Loucy (cell line): Measurements from ENCODE around the gene COL13A1.

Source experiments
- H2AFZ ChIP-seq: fragments of 200-600 bp; sonication (generic); 2 replicates; pipeline ENCODE4 v1.6.0; 2016; ENCODE audit warnings: antibody characterized with exemption, mild to moderate bottlenecking, low read length, moderate library complexity
- H3F3A ChIP-seq: fragments of 200-600 bp; 2 replicates; pipeline ENCODE4 v1.6.0; 2016; ENCODE audit warnings: antibody characterized with exemption, low read depth, mild to moderate bottlenecking
- H3K27me3 ChIP-seq: fragments of 200-600 bp; sonication (generic); 2 replicates; pipeline ENCODE4 v1.6.1; 2014; ENCODE audit warnings: low read length, mild to moderate bottlenecking; ENCODE audit not compliant: insufficient read depth, poor library complexity, severe bottlenecking
- H3K36me3 ChIP-seq: fragments of 200-600 bp; sonication (generic); 2 replicates; pipeline ENCODE4 v1.6.1; 2016; ENCODE audit warnings: low read length; ENCODE audit not compliant: insufficient read depth
- H3K4me1 ChIP-seq: fragments of 200-600 bp; sonication (generic); 2 replicates; pipeline ENCODE4 v1.5.1; 2014; ENCODE audit warnings: low read length, mild to moderate bottlenecking; ENCODE audit not compliant: insufficient read depth, poor library complexity, severe bottlenecking
- H3K4me2 ChIP-seq: fragments of 200-600 bp; sonication (generic); 2 replicates; pipeline ENCODE4 v1.6.0; 2014; ENCODE audit warnings: antibody characterized with exemption, low read length, low read depth, mild to moderate bottlenecking; ENCODE audit not compliant: poor library complexity, severe bottlenecking
- H3K4me3 ChIP-seq: fragments of 200-600 bp; sonication (generic); 2 replicates; pipeline ENCODE4 v1.5.1; 2014; ENCODE audit warnings: low read length, mild to moderate bottlenecking, mixed read lengths; ENCODE audit not compliant: poor library complexity, severe bottlenecking
- H3K79me2 ChIP-seq: fragments of 200-600 bp; sonication (generic); 2 replicates; pipeline ENCODE4 v1.6.1; 2014; ENCODE audit warnings: low read length; ENCODE audit not compliant: insufficient read depth
- H3K9ac ChIP-seq: fragments of 200-600 bp; sonication (generic); 2 replicates; pipeline ENCODE4 v1.6.0; 2014; ENCODE audit warnings: mild to moderate bottlenecking, low read depth, low read length, moderate library complexity; ENCODE audit not compliant: poor library complexity, severe bottlenecking
- H3K9me2 ChIP-seq: fragments of 200-600 bp; sonication (generic); replicated peaks from 2 replicates; pipeline ENCODE4 v1.6.1; 2016; ENCODE audit warnings: low read depth, low read length, mixed read lengths
- H3K9me3 ChIP-seq: fragments of 200-600 bp; sonication (generic); 2 replicates; pipeline ENCODE4 v1.6.1; 2014; ENCODE audit warnings: mild to moderate bottlenecking, antibody characterized with exemption, low read length, low read depth; ENCODE audit not compliant: insufficient read depth
- H4K20me1 ChIP-seq: fragments of 200-600 bp; sonication (generic); 2 replicates; pipeline ENCODE4 v1.6.0; 2014; ENCODE audit warnings: antibody characterized with exemption, low read length, mild to moderate bottlenecking; ENCODE audit not compliant: insufficient read depth, poor library complexity, severe bottlenecking
- EZH2phosphoT487 ChIP-seq: fragments of 200-600 bp; IDR thresholded peaks from 2 replicates; pipeline ENCODE4 v1.6.1; 2018; ENCODE audit warnings: antibody characterized with exemption, mild to moderate bottlenecking, moderate library complexity, borderline replicate concordance
- TF ChIP-seq, protein P1 (sequence below): fragments of 200-600 bp; sonication (generic); conservative IDR thresholded peaks from 2 replicates; pipeline ENCODE4 v1.5.1; 2014; ENCODE audit warnings: mild to moderate bottlenecking, antibody characterized with exemption, low read length

Gene COL13A1

GRCh38 chr10:69885379-69886013, 83.8 kb downstream of the COL13A1 start:
- Histone ChIP-seq H3K79me2 (no peaks in the 10 kb centered on the region), H3K27me3 (no peaks in the 10 kb centered on the region), H3F3A (no peaks in the 10 kb centered on the region), H2AFZ (no peak overlapping the region), H3K36me3 (no peaks in the 10 kb centered on the region), H3K9me3 (no peaks in the 10 kb centered on the region), H3K9me2 (no peaks in the 10 kb centered on the region), H3K4me2 (no peak overlapping the region), H3K4me1 (no peaks in the 10 kb centered on the region), H4K20me1 (no peaks in the 10 kb centered on the region), H3K4me3 (no peak overlapping the region), H3K9ac (no peak overlapping the region)
- TF ChIP-seq EZH2phosphoT487, result no peak
- TF ChIP-seq, protein P1, sequence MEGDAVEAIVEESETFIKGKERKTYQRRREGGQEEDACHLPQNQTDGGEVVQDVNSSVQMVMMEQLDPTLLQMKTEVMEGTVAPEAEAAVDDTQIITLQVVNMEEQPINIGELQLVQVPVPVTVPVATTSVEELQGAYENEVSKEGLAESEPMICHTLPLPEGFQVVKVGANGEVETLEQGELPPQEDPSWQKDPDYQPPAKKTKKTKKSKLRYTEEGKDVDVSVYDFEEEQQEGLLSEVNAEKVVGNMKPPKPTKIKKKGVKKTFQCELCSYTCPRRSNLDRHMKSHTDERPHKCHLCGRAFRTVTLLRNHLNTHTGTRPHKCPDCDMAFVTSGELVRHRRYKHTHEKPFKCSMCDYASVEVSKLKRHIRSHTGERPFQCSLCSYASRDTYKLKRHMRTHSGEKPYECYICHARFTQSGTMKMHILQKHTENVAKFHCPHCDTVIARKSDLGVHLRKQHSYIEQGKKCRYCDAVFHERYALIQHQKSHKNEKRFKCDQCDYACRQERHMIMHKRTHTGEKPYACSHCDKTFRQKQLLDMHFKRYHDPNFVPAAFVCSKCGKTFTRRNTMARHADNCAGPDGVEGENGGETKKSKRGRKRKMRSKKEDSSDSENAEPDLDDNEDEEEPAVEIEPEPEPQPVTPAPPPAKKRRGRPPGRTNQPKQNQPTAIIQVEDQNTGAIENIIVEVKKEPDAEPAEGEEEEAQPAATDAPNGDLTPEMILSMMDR, result peak; percentile 56; the same call in 1 of the 2 replicates

DNA sequence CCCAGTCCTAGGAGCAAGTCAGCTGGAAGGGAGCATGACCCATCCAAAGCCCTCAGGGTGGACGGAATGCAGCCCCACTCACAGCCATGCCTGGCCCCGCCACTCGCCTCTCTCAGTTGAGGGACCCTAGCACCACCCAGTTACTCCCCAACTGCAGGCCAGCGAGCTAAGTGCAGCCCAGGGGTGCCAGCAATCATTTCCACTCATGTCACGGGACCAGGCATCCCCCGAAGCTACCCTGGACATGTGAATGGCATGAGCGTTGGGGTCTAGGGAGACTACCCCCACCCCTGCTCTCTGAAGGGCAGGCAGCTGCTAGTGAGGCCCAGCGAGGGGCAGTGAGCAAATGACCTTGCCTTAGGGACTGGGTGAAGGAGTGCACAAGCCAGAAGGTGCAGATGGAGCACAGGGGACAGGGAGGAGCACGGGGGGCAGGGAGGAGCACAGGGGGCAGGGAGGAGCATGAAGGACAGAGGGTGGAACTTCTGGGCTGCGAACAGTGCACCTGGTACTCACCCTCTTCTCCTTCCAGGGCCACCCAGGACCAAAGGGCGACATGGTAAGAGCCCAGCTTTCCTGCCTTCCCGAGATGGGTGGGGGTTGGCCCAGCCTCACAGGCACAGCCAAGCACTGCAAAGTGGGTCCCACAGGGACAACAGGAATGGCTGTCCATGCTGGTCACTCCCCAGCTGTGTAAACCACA, 87.3 kb downstream of the COL13A1 start:
- TF ChIP-seq EZH2phosphoT487, result no peak
- TF ChIP-seq, protein P1, result no peak
- Histone ChIP-seq H3K9me3 (no peaks in the 10 kb centered on the region), H4K20me1 (no peaks in the 10 kb centered on the region), H3K36me3 (no peaks in the 10 kb centered on the region), H3K9me2 (no peaks in the 10 kb centered on the region), H3K27me3 (no peaks in the 10 kb centered on the region), H3K4me2 (no peak overlapping the region), H3F3A (no peaks in the 10 kb centered on the region), H3K79me2 (no peaks in the 10 kb centered on the region), H2AFZ (no peak overlapping the region), H3K4me1 (no peaks in the 10 kb centered on the region), H3K9ac (no peak overlapping the region), H3K4me3 (no peak overlapping the region)

GRCh38 chr10:69890065-69890847, 88.5 kb downstream of the COL13A1 start:
- Histone ChIP-seq H3K36me3 (no peaks in the 10 kb centered on the region), H3K4me3 (no peak overlapping the region), H3K79me2 (no peaks in the 10 kb centered on the region), H3K9me2 (no peaks in the 10 kb centered on the region), H3K9me3 (no peaks in the 10 kb centered on the region), H3K4me2 (no peak overlapping the region), H4K20me1 (no peaks in the 10 kb centered on the region), H3K9ac (no peak overlapping the region), H2AFZ (no peak overlapping the region), H3K27me3 (no peaks in the 10 kb centered on the region), H3F3A (no peaks in the 10 kb centered on the region), H3K4me1 (no peaks in the 10 kb centered on the region)
- TF ChIP-seq, protein P1, result no peak
- TF ChIP-seq EZH2phosphoT487, result no peak
